SK-N-SH (cell line): Measurements from ENCODE around the gene SH3TC1. TPM values are rescaled to one million over a fixed set of nuclear protein-coding genes. Genes with fewer than 3 reads are reported as not detected.

Source experiments
- CTCF ChIA-PET: fragments of 300-600, 350-600 bp; formaldehyde crosslinking; extraction: SDS; loops from one replicate; lab custom pipeline; 2021; lab: Yijun Ruan, JAX
- POLR2A ChIA-PET: fragments of 350-600 bp; sonication (Branson Sonifier 250); formaldehyde crosslinking; extraction: SDS; loops from one replicate; lab custom pipeline; 2020; ENCODE audit warnings: antibody characterized with exemption, inconsistent platforms; lab: Yijun Ruan, JAX
- DNase-seq: peaks from one replicate; pipeline ENCODE4 v3.0.0; 2012
- H2AFZ ChIP-seq: fragments of 200-600 bp; sonication (generic); 2 replicates; pipeline ENCODE4 v1.8.1; 2016; ENCODE audit warnings: antibody characterized with exemption, mild to moderate bottlenecking, low read depth
- H3F3A ChIP-seq: fragments of 200-600 bp; sonication (generic); replicated peaks from 2 replicates; pipeline ENCODE3; 2016; ENCODE audit warnings: antibody characterized with exemption, mild to moderate bottlenecking; ENCODE audit not compliant: insufficient read depth
- H3K27ac ChIP-seq, 2 experiments: fragments of 200-500 bp in 1 of 2; fragments of 200-600 bp in 1 of 2; sonication (Bioruptor generic) in 1 of 2; sonication (generic), shearing (Covaris generic) in 1 of 2; 2 replicates each; pipeline versions ENCODE4 v1.5.1 to v1.6.1; 2014 to 2016; ENCODE audit warnings: low read depth in 2 of 2, inconsistent platforms in 1 of 2, low read length in 1 of 2, mild to moderate bottlenecking in 1 of 2, mixed read lengths in 1 of 2
- H3K27me3 ChIP-seq: fragments of 200-600 bp; sonication (generic), shearing (Covaris generic); 2 replicates; pipeline ENCODE4 v1.6.1; 2016; ENCODE audit warnings: mixed run types; ENCODE audit not compliant: insufficient read depth
- H3K36me3 ChIP-seq, 2 experiments: fragments of 200-500 bp in 1 of 2; fragments of 200-600 bp in 1 of 2; sonication (Bioruptor generic) in 1 of 2; sonication (generic) in 1 of 2; replicated peaks in 1 of 2; 2 replicates each; pipeline versions ENCODE3 to v1.5.1; 2014 to 2016; ENCODE audit warnings: low read length in 1 of 2, mild to moderate bottlenecking in 1 of 2; ENCODE audit not compliant: insufficient read depth in 2 of 2, control insufficient read depth in 1 of 2
- H3K4me1 ChIP-seq, 2 experiments: fragments of 200-500 bp in 1 of 2; fragments of 200-600 bp in 1 of 2; sonication (Bioruptor generic) in 1 of 2; sonication (generic), shearing (Covaris generic) in 1 of 2; 2 replicates each; pipeline versions ENCODE4 v1.5.1 to v1.6.1; 2014 to 2016; ENCODE audit warnings: low read depth in 1 of 2, low read length in 1 of 2, mixed run types in 1 of 2; ENCODE audit not compliant: insufficient read depth in 2 of 2, control insufficient read depth in 1 of 2
- H3K4me2 ChIP-seq: fragments of 200-600 bp; sonication (generic), shearing (Covaris generic); 2 replicates; pipeline ENCODE4 v1.6.1; 2017; ENCODE audit warnings: mixed run types
- H3K4me3 ChIP-seq, 2 experiments: fragments of 200-500 bp in 1 of 2; fragments of 200-600 bp in 1 of 2; sonication (Bioruptor generic) in 1 of 2; sonication (generic), shearing (Covaris generic) in 1 of 2; 2 replicates each; pipeline versions ENCODE4 v1.5.1 to v1.8.1; 2014 to 2016; ENCODE audit warnings: low read depth in 2 of 2, inconsistent platforms in 1 of 2, low read length in 1 of 2, mild to moderate bottlenecking in 1 of 2, mixed read lengths in 1 of 2, moderate library complexity in 1 of 2
- H3K79me2 ChIP-seq: fragments of 200-600 bp; sonication (generic); 2 replicates; pipeline ENCODE4 v1.8.1; 2017; ENCODE audit warnings: mild to moderate bottlenecking; ENCODE audit not compliant: insufficient read depth
- H3K9ac ChIP-seq: fragments of 200-600 bp; sonication (generic); 2 replicates; pipeline ENCODE4 v1.6.1; 2017; ENCODE audit warnings: mixed run types
- H3K9me2 ChIP-seq: fragments of 200-600 bp; sonication (generic); 2 replicates; pipeline ENCODE4 v1.6.1; 2017; ENCODE audit warnings: mixed run types
- H3K9me3 ChIP-seq: fragments of 200-600 bp; sonication (generic); 2 replicates; pipeline ENCODE4 v1.6.1; 2017; ENCODE audit warnings: mixed run types, mild to moderate bottlenecking, moderate library complexity
- H4K20me1 ChIP-seq: fragments of 200-600 bp; sonication (generic); 2 replicates; pipeline ENCODE4 v1.6.1; 2017; ENCODE audit warnings: mild to moderate bottlenecking, mixed run types; ENCODE audit not compliant: insufficient read depth
- EP300 ChIP-seq, 2 experiments: IDR thresholded peaks; 2 replicates each; pipeline versions ENCODE4 v1.4.0 to v1.6.1; 2012; ENCODE audit warnings: borderline replicate concordance in 1 of 2, low read depth in 1 of 2, low read length in 1 of 2
- EZH2phosphoT487 ChIP-seq: fragments of 200-600 bp; sonication (generic); IDR thresholded peaks from 2 replicates; pipeline ENCODE4 v1.6.1; 2017; ENCODE audit warnings: low read depth, mixed run types, mild to moderate bottlenecking, antibody characterized with exemption, moderate library complexity, borderline replicate concordance
- FOSL2 ChIP-seq: IDR thresholded peaks from 2 replicates; pipeline ENCODE4 v1.4.0; 2012; ENCODE audit warnings: low read depth, mild to moderate bottlenecking, moderate library complexity, borderline replicate concordance
- FOXM1 ChIP-seq: IDR thresholded peaks from 2 replicates; pipeline ENCODE4 v1.4.0; 2012; ENCODE audit warnings: low read depth, mild to moderate bottlenecking
- GATA2 ChIP-seq: sonication (generic); formaldehyde crosslinking; IDR thresholded peaks from 2 replicates; pipeline ENCODE4 v1.5.0; 2020; ENCODE audit warnings: mild to moderate bottlenecking, missing genetic modification reagents
- MEF2A ChIP-seq: IDR thresholded peaks from 2 replicates; pipeline ENCODE4 v1.4.0; 2012; ENCODE audit warnings: low read depth, borderline replicate concordance
- MXI1 ChIP-seq: IDR thresholded peaks from 2 replicates; pipeline ENCODE4 v1.6.1; 2012; ENCODE audit warnings: mild to moderate bottlenecking, low read depth, low read length, improper control_type of control experiment
- NFIC ChIP-seq: IDR thresholded peaks from 2 replicates; pipeline ENCODE4 v1.4.0; 2012; ENCODE audit warnings: borderline replicate concordance
- PBX3 ChIP-seq: IDR thresholded peaks from 2 replicates; pipeline ENCODE4; 2012
- SMC3 ChIP-seq: IDR thresholded peaks from 2 replicates; pipeline ENCODE4 v1.6.1; 2012; ENCODE audit warnings: low read depth, low read length, improper control_type of control experiment
- TAF1 ChIP-seq: IDR thresholded peaks from 2 replicates; pipeline ENCODE4 v1.6.1; 2012; ENCODE audit warnings: low read depth, mild to moderate bottlenecking, low read length, moderate library complexity, borderline replicate concordance
- TCF12 ChIP-seq: IDR thresholded peaks from 2 replicates; pipeline ENCODE4 v1.4.0; 2012
- WGBS: methylation state at CpG from one replicate; pipeline ENCODE4 v1.1.6; 2017; ENCODE audit warnings: low lambda C conversion rate; 5-methylcytosine and 5-hydroxymethylcytosine counted together
- polyA plus RNA-seq, 3 experiments: library from polyadenylated mRNA; depleted of rRNA; stranded (reverse); fragments of >200 nt; gene quantifications; 2 replicates each; pipeline ENCODE4 v1.2.3, GENCODE V29; 2012
- TF ChIP-seq, protein P1 (sequence below): IDR thresholded peaks from 2 replicates; pipeline ENCODE4 v1.4.0; 2012; ENCODE audit warnings: low read depth
- TF ChIP-seq, protein P2 (sequence below): fragments of 150-350 bp; IDR thresholded peaks from 2 replicates; pipeline ENCODE4 v1.6.1; 2017; ENCODE audit warnings: antibody characterized with exemption, low read length, low read depth, borderline replicate concordance
- TF ChIP-seq, protein P3 (sequence below): fragments of 200-600 bp; sonication (generic); IDR thresholded peaks from 2 replicates; pipeline ENCODE4 v1.6.1; 2017; ENCODE audit warnings: antibody characterized with exemption, mild to moderate bottlenecking, moderate library complexity
- TF ChIP-seq, protein P4 (sequence below): IDR thresholded peaks from 2 replicates; pipeline ENCODE4 v1.6.1; 2012; ENCODE audit warnings: mild to moderate bottlenecking, low read depth, low read length, moderate library complexity

The SH3TC1 gene
- polyA plus RNA-seq, 1 of the 3 experiments (the other 2 are of a cell fraction), result 2.7 TPM

DNA sequence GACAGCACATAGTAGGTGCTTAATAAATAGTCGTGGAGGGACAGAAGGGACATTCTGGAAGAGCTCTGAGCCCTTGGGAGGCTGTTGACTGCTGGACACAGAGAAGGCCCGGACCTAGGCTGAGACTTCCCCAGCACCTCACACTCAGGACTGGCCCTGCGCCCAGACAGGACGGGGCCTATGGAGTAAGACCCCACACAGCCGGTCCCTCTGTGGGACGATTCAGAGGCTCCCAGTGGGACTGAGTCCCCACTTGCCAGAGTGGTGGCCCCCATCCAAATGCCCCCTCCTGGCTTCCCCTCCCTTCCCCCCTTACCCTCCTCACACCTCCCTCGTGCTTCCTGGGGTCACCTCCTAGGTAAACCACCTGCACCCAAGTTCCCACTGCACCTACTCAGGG lies 49.4 kb upstream of the SH3TC1 start:
- no peaks in the 10 kb centered on the region for H3F3A ChIP-seq
- no peak overlapping the region for H3K4me2 ChIP-seq
- no peak overlapping the region for H3K9ac ChIP-seq
- no peak overlapping the region for H3K4me3 ChIP-seq
- H3K4me1 ChIP-seq, result peaks cover 0 to 11% of the 10 kb centered on the region in 2 experiments; a peak in 1 of 4 replicates
- H3K9me3 ChIP-seq, result no peaks in the 10 kb centered on the region
- 41% methylated on average over 4 of the region's 7 CpGs for WGBS
- no peak for TF ChIP-seq TAF1
- TF ChIP-seq EP300 (IDR thresholded peaks at IDR 0.05; ENCODE audit: borderline replicate concordance in 1 of 2, low read depth in 1 of 2, low read length in 1 of 2), result no peak
- TF ChIP-seq, protein P1, sequence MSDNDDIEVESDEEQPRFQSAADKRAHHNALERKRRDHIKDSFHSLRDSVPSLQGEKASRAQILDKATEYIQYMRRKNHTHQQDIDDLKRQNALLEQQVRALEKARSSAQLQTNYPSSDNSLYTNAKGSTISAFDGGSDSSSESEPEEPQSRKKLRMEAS, result no peak
- TF ChIP-seq, protein P2, sequence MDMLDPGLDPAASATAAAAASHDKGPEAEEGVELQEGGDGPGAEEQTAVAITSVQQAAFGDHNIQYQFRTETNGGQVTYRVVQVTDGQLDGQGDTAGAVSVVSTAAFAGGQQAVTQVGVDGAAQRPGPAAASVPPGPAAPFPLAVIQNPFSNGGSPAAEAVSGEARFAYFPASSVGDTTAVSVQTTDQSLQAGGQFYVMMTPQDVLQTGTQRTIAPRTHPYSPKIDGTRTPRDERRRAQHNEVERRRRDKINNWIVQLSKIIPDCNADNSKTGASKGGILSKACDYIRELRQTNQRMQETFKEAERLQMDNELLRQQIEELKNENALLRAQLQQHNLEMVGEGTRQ, result no peak
- TF ChIP-seq TCF12, result no peak
- no peak for TF ChIP-seq MEF2A
- TF ChIP-seq FOSL2, result no peak
- TF ChIP-seq, protein P3, sequence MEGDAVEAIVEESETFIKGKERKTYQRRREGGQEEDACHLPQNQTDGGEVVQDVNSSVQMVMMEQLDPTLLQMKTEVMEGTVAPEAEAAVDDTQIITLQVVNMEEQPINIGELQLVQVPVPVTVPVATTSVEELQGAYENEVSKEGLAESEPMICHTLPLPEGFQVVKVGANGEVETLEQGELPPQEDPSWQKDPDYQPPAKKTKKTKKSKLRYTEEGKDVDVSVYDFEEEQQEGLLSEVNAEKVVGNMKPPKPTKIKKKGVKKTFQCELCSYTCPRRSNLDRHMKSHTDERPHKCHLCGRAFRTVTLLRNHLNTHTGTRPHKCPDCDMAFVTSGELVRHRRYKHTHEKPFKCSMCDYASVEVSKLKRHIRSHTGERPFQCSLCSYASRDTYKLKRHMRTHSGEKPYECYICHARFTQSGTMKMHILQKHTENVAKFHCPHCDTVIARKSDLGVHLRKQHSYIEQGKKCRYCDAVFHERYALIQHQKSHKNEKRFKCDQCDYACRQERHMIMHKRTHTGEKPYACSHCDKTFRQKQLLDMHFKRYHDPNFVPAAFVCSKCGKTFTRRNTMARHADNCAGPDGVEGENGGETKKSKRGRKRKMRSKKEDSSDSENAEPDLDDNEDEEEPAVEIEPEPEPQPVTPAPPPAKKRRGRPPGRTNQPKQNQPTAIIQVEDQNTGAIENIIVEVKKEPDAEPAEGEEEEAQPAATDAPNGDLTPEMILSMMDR, result no peak
- no peak for TF ChIP-seq MXI1
- TF ChIP-seq NFIC, result no peak
- no peak for TF ChIP-seq EZH2phosphoT487
- no peak for TF ChIP-seq GATA2 (CRISPR knock-in tag)
- no peaks in the 10 kb centered on the region for H3K36me3 ChIP-seq
- H3K27me3 ChIP-seq, result peaks cover 12% of the 10 kb centered on the region; the same call in 1 of the 2 replicates
- H3K9me2 ChIP-seq, result no peaks in the 10 kb centered on the region
- ChIA-PET POLR2A (no interaction called here), CTCF (interaction anchor here (1.3 kb wide), 1 partner anchor 27 kb away, joined by 4 read pairs; no protein-coding TSS in a partner anchor)
- no peaks in the 10 kb centered on the region for H4K20me1 ChIP-seq
- no peak for DNase-seq
- no peaks in the 10 kb centered on the region for H3K79me2 ChIP-seq
- no peak overlapping the region for H3K27ac ChIP-seq
- no peak overlapping the region for H2AFZ ChIP-seq

- Histone ChIP-seq H3K9me2 (no peaks in the 10 kb centered on the region), H3K4me3 (no peak overlapping the region), H3K27ac (no peak overlapping the region), H3K9me3 (no peaks in the 10 kb centered on the region), H3K36me3 (no peaks in the 10 kb centered on the region), H3K4me2 (no peak overlapping the region), H3K79me2 (no peaks in the 10 kb centered on the region), H4K20me1 (no peaks in the 10 kb centered on the region), H3K27me3 (peaks cover 12% of the 10 kb centered on the region; the same call in 1 of the 2 replicates), H3F3A (no peaks in the 10 kb centered on the region), H3K4me1 (peaks cover 0 to 11% of the 10 kb centered on the region in 2 experiments; a peak in 1 of 4 replicates), H3K9ac (no peak overlapping the region), H2AFZ (no peak overlapping the region)
- POLR2A ChIA-PET, result no interaction called here
- 68% methylated on average over 25 of the region's 29 CpGs for WGBS
- CTCF ChIA-PET, result interaction anchor here (0.9 to 1.3 kb wide), 3 partner anchors 26 to 260 kb away, joined by 3 to 4 read pairs (median 4); no protein-coding TSS in a partner anchor
- DNase-seq, result no peak
- TF ChIP-seq MEF2A (no peak), FOXM1 (no peak), PBX3 (no peak), GATA2 (CRISPR knock-in tag) (no peak), NFIC (no peak), SMC3 (no peak), FOSL2 (no peak)
- TF ChIP-seq, protein P4, sequence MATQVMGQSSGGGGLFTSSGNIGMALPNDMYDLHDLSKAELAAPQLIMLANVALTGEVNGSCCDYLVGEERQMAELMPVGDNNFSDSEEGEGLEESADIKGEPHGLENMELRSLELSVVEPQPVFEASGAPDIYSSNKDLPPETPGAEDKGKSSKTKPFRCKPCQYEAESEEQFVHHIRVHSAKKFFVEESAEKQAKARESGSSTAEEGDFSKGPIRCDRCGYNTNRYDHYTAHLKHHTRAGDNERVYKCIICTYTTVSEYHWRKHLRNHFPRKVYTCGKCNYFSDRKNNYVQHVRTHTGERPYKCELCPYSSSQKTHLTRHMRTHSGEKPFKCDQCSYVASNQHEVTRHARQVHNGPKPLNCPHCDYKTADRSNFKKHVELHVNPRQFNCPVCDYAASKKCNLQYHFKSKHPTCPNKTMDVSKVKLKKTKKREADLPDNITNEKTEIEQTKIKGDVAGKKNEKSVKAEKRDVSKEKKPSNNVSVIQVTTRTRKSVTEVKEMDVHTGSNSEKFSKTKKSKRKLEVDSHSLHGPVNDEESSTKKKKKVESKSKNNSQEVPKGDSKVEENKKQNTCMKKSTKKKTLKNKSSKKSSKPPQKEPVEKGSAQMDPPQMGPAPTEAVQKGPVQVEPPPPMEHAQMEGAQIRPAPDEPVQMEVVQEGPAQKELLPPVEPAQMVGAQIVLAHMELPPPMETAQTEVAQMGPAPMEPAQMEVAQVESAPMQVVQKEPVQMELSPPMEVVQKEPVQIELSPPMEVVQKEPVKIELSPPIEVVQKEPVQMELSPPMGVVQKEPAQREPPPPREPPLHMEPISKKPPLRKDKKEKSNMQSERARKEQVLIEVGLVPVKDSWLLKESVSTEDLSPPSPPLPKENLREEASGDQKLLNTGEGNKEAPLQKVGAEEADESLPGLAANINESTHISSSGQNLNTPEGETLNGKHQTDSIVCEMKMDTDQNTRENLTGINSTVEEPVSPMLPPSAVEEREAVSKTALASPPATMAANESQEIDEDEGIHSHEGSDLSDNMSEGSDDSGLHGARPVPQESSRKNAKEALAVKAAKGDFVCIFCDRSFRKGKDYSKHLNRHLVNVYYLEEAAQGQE, result no peak
- TF ChIP-seq, protein P1, result no peak
Measured at GRCh38 chr4:8150152-8151090, 48.7 kb upstream of the SH3TC1 start.
